ENCODE measurements around the gene GPC6.

Gene GPC6

DNA sequence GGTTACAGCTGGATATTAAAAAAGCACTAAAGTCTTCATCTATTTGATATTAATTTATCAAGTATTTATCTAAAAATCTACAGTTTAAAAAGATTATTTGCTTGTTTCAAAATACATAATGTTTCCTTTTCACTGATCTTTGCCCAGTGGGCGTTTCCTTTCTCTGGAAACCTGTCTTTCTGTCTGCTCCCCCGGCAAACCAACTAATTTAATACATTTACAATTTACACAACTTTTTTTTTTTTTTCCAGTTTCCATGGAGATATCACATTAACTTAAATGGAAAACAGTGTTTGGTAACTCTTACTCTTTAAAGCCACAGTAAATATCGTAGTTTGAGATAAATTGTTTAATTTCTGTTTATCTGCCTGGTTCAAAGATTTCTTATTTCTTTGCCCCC lies 5.3 kb downstream of the GPC6 start:
- DNase-seq: no peak

DNA sequence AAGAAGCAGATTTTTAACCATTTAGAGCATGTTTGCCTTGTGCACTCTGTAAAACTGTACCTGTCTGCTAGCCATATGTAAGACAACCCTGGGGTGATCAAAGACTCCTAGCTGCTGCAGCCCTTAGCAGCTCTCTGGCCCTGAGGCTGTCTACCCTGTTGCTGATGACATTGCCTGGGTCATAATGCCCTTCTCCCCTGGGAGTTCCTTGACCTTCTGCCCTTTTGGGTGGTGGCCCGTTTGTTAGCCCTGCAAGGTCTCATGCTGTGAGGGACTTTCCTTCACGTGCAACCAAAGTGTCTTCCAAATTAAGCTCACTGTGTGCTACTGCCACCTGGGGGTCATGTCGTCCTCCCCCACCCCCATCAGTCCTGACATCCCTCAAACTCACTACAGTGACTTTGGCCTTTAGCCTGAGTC lies 7.4 kb downstream of the GPC6 start:
- DNase-seq: no peak

DNA sequence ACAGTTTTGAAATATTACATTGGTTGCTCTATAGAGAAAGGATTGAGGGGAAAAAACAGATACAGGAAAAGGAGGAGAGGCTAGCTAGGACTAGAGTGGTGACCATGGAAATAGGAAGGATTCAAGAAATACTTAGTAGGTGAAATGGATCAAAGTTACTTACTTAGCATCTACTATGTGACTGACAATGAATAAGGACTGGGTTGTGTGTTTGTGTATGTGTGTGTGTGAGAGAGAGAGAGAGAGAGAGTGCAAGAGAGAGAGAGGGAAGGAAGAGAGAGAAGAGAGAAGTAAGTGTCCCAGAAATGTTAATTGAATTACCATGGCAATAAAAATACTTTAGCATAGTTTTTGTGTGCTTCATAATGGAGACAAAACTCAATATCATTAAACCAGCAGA lies 7.9 kb downstream of the GPC6 start:
- DNase-seq: no peak

DNA sequence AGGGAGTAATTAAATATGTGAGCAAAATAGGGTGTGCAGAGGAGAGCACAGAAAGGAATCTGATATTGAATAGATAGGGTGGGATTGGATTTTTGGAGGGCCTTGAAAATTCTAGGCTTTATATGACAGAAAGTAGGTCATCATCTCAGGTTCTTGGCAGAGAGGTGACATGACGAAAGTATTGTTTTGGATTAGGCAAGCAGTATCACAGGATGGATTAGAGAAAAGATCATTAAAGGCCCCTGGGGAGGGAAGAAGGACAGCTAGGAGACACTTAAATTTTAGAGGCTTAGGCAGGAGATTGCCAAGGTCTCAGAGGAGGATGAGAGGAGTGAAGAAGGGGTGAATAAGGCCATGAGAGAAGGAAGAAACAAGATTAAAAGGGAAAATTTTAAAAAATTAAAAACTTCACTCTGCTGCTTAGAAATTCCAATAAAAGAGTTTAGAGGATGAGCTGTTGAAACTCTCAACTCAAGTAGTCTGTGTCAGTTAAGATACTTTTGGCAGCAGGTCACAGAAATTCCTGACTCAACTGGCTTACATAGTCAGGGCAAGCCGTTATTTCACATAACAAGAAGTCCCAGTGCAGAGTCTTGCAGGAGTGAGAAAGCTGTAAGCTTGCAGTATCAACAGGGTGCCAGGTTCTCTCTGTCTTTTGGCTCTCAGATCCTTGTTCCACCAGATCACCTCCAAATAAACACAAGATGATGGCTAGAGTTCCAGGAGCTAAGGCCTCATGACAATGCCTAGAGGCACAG lies 8.8 kb downstream of the GPC6 start:
- no peak for DNase-seq

DNA sequence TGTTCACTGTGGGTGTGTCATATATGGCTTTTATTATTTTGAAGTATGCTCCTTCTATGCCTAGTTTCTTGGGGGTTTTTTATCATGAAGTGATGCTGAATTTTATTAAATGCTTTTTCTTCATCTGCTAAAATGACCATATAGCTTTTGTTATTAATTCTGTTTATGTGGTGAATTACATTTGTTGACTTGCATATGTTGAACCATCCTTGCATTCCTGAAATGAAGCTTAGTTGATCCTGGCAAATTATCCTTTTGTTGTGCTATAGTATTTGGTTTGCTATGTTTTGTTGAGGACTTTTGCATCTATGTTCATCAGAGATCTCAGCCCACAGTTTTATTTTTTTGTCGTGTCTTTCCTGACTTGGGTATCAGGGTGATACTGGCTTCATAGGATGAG lies 12.1 kb downstream of the GPC6 start:
- DNase-seq: no peak

DNA sequence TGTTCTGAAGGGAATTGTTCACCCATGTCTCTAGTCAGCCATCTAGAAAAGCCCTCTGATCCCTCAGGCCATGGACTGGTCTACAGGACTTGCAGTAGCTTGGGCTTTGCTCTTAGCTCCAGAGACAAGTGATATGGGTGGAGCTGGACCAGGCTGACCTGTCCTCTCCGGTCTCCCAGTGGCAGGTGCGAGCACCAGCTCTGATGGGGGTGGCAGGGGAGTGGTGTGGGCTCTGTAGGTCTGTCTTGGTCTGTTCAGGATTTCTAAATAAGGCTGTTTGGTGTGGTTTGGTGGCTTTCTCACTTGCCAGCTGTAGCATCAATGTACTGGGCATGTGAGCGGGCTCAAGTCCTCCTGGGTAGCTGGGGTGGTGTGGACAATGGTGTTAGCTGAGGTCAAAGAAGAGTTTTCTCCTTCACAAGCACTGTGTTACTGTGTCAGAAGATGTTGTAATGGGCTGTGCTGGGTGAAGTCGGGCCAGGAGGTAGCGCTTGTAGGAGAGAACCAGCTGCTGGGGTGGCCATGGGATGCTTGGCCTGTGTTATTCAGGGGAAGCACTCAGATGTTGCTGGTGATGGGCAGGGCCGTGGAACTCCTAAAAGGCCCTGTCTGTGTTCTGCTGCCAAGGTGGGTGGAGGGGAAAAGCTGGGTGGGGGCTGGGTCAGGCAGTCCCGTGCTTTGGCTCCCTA lies 16.9 kb downstream of the GPC6 start:
- DNase-seq: no peak

DNA sequence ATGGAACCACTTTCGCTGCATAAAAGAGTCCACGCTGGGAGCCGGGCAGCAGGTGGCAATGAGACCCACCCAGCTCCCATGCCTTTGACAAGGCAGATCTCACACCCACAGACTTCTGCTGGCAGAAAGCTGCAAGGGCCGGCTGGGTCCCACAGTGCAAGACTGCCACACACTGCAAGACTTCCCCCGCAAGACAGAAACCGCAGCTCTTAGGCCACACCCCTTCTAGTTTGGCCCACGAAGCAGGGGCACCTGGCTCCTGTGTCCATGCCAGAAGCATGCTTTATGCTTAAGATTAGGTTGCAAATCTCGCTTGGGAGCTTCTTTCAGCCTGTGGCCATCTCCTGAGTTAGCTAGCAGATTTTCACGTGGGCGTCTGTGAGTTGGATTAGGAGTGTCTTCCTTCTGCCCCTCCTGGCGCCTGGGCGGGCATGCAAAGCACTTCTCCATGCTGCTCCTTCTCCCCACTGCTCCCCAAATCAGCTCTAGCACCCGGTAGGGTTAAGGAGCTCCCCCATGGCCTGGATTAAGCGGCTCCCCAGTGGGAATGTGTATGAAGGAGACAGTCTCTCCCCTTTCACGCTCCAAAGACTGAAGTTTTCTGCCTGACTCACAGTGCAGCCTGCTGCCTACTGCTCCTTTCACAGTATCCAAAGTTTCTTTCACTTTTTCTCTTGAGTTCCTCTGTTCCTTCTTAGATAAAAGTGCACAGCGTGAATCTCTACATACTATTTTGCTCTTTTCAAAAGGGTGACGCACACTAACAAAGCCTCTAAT lies 17.7 kb downstream of the GPC6 start:
- DNase-seq: no peak

DNA sequence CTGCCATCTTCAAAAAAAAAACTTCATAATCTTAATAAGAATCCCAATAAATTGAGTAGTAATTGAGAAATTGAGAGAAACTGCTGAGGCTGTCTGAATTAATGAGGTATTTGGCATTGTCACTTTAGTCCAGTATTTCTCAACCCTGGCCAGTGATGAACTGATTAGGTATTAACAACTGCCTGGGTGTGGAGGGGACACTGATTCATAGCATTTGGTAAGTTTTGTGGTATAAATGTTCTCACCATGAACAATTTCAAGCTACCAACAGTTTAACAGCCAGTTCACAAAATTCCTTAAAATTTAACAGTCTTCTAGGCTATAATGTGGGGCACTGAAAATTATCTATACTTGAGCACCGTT lies 18.3 kb downstream of the GPC6 start:
- DNase-seq: no peak

DNA sequence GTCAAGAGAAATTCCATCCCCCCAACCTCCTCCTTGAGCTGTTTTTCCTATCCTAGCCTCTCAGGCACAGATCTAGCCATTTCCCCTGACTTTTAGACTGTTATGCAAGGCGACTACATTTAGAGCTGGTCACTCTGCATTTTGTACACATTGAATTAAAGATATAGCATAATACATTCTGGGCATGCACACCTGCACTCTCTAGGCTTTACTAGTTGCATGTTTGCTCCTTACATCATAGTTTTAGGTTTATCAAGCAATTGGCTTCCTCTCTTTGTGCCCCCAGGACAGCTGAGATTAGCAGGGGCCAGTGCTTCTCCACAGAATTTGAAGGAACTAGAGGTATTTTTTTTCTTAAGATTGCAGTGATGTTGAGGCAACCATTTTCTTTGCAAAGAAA lies 19.5 kb downstream of the GPC6 start:
- no peak for DNase-seq

DNA sequence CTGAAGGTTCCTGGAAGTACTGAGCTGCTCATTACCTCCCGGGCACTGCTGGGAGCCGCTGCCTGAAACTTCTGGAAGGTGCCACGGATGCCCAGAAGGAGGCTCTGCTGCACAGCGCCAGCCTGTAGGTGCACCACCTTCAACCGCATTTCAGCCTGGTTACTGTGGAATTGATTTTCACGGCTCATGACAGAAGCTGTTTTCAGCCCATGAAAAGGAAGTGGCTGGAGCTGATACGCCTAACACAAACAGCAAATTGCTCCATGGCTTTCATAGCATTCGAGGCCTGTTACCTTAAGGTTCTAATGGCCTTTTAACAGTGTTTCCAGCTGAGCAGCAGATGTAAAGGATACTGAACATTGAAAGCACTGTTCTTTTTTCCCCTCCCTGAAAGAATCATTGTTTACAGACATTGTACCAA lies 22.0 kb downstream of the GPC6 start:
- no peak for DNase-seq

DNA sequence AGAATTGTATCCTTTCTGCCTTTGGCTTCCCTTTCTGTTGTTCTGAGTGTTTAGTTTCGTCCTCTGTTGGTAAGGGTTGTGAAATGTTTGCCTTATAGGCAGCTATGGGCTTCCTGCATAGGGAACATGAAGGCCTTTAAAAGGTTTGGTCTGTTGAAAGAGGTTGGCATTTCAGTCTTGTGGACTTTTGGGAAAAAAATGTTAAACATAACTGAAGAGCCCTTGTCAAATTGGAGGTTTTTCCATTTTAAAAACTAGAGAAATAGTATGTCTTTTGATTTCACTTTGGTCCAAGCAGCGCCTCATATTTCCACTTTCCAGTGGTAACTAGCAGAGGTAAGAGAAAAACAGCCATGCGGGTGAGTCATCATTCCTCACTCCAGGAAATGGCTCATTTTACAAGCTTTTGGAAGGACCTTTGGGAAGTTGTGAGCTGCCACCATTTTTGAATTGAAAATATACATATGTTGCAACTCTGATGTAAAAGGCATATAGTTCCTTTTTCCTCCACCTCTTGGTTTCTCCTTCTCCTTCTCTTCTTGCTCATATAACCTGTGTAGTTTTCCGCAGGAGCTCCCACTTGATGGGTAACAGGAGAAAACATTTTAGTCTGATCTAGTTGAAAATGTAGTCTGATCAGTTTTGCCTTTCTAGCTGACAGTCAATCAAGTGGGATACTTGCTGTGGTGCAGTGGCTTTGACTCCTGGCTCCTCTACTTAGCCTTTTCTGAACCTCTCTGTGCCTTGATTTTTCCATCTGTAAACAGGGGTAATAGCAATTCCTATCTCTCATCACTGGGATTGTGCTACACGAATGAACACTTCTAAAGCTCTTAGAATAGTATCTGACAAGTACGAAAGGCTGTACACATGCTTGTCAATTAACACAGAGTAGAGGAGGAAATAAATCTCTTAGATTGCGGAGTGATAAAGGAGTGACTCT lies 23.0 kb downstream of the GPC6 start:
- no peak for DNase-seq

DNA sequence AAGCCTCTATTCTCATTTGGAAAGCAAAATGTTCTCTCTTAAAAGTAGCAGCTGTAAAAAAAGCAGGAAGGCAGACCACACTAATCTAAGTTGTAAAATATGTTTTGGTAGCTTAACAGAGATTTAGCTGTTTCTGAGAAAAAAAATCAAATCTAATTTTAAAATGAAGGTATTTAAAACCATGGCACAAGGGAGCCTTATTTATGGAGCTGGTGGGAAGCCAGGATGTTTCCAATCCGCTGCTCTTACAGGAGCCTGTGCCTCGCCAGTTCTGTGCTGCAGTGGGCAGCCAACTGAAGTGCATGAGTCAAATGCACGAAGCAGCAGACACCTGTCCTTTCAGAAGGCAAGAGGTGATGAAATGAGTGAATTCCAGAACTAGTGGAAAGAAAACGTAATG lies 28.2 kb downstream of the GPC6 start:
- no peak for DNase-seq

DNA sequence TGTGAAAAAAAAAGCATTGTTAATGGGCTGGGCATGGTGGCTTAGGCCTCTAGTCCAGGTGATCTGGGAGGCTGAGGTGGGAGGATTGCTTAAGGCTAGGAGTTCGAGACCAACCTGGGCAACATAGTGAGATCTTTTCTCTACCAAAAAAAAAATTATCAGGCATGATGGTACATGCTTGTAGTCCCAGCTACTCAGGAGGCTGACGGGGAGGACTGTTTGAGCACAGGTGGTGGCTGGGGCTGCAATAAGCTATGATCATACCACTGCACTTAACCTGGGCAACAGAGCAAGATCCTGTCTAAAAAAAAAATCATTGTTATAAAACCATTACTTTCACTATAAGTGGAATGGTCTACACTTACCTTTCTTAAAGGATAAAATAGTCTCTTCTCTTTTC lies 30.4 kb downstream of the GPC6 start:
- no peak for DNase-seq

DNA sequence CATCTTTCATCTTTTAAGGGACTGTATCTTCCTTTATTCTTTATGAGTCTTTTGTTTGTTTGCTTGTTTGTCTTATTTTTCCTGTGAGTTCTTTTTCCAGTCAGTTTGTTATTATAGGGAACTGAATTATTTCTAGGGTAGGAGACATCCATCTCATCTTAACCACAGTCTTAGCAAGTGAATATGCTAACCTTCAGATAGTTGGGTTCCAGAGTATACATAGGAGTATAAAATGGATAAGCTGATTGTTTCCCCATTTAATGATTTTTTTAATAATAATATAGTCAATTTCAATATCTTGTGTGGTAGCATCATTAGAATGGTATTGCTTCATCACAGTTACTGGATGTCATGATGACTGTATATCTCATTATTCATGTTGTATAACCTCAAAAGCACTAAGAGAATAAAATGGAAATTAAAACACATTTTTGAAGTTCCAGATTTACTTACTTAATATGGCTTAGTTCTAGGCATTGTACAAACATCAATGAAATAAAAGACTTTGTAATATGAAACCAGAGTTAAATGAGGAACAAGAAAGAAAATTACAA lies 33.0 kb downstream of the GPC6 start:
- DNase-seq: no peak

DNA sequence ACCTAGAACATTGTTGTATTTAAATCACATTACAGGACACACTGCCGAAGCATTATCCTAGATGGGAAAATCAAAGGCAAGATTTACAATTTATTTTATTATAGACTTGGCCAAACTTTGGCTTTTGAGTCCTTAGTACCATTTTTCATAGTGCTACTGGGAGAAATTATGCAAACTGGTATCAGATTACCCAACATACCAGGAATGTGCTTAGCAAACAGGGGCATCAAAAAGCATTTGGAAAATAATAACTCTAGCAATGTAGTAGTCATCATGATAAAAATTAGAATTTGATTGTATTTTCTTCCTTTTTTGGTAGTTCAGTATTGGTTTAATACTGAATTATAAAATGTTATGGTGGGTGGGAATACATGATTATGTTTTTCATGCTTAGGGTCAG lies 34.0 kb downstream of the GPC6 start:
- DNase-seq: no peak

DNA sequence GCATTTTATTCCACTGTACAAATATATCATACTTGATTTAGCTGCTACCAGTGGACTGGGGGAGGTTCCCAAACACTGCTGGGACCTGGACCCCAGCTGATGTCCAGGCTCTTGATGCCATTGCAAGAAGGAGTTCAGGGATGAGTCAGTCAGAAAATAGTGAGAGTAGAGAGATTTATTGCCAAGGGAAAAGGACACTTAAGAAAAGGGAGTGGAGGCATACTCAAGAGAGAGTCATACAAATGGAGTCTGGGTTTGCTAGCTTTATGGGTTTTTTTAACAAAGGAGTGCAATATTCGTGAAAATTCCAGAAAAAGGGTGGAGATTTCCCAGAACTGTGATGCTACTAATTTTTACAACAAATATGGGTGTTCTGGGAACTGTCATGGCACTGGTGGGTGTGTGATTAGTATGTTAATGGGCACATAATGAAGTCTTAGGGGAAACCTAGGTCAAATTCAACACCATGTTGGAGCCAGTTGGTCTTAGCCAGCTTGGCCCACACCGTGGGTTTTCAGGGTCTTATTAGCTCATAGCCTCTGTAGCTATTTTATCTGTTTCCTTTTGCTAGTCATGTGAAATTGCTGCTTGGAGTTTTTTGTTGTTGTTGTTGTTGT lies 36.2 kb downstream of the GPC6 start:
- no peak for DNase-seq

DNA sequence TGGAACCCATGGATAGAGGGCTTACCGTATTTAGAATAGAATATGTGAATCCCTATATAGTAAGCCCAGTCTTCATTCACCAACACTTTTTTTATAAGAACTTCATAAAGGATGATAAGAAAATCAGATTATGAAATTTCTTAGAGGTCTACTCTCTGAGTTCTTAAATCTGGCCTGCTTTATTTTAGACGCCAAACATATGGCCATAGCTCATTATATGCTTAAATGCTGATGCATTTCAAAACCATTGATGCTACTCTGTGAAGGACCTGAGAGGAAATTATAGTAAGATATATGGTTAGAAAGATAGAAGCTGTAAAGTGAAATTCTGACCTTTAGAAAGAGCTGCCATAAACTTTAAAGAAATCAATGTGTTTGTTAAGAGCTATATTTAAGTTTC lies 38.3 kb downstream of the GPC6 start:
- no peak for DNase-seq

DNA sequence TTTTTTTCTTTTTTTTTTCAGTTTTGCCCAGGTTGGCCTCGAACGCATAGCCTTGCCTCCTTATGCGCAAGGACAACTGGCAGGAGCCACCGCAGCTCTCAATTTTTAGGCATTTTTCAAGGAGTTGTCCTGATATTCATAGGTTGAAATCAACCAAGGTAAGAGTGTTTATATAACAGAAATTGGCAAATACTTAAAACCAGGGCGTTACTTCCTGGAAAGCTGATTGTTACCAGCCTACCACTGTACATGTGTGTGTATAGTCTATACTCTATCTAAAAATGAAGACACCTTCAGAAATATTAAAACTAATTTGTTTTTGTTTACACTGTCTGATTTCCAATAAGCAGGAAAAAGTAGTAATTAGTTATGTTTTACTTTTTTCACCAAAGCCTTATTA lies 39.2 kb downstream of the GPC6 start:
- no peak for DNase-seq

DNA sequence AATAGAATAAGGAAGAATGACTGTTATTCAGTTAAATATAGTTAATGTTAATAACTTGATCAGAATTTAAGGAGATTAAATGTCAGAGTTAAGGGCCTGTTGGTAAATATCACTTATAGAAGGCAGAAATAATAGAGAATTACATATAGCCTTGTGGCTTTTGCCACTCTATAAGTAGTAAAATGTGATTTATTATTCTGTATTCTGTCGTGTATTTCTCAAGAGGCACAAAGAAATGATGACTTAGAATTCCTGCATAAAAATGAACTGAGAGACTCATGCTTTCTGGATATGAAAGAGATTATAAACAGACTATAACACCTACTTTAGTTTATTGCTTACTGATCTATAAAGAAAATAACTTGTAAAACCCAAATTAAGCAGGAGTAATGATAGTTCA lies 40.1 kb downstream of the GPC6 start:
- DNase-seq: no peak

DNA sequence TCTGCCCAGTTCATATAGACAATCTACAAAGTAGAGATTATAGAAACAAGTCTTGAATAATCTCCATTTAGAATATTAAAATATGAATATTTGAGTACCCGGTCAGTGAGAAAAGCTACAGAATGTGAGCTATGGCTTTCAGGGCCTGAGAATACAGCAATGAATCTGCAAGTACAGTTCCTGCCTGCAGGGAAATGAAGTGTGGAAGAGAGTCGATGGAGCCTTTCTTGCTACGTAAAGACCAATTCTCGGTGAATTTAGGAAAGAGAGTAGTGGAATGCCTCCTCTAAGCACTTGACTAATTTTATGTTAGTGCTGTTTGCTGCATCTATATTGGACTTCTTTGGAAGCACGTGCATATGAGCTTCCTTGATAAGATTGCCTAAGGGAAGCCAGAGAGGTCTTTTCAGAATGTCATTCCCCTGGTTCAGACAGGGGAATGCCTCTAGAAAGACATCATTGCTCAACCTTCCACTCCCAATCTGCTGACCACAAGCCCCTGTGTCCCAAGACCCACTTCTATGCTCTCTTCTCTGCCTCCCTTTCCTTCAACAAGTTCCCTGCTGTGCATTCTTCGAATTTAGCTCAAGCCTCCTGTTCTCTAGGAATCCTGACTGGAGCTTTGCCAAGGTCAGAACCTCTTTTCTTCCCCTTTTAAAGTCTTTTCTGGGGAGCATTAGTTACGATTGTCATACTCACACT lies 41.9 kb downstream of the GPC6 start:
- no peak for DNase-seq

Measured in inflammatory macrophage (primary cell).